GM21381 (cell line): ENCODE results near the gene TP63.
"Not testable (repeated sequence)": the region's sequence is repeated elsewhere in the genome, so short reads cannot be mapped to it uniquely, and the experiment has no call there.

Experiments
- ATAC-seq: cut with Tn5 transposase; IDR thresholded peaks from one replicate; pipeline ENCODE4 v1.9.1; 2021; ENCODE audit warnings: mild to moderate bottlenecking, moderate library complexity; ENCODE audit not compliant: unreplicated experiment

The TP63 gene

GRCh38 chr3:189631373-189631408, at the start of gene TP63:
TP63 (plus strand) TSS chr3:189631389; CDS start chr3:189631516, 127 bp downstream.
- no peak for ATAC-seq

- no peak for ATAC-seq
These were observed 49.0 kb upstream of the TP63 start for GRCh38 chr3:189582179-189582578.

- ATAC-seq, result no peak
These were observed 46.5 kb upstream of the TP63 start for GRCh38 chr3:189584645-189585044.

GRCh38 chr3:189586941-189587663, 44.1 kb upstream of the TP63 start:
- ATAC-seq, result peak; percentile 74

GRCh38 chr3:189587664-189588040, 43.5 kb upstream of the TP63 start:
- ATAC-seq, result no peak

GRCh38 chr3:189588070-189588469, 43.1 kb upstream of the TP63 start:
- ATAC-seq, result no peak

GRCh38 chr3:189588475-189589178, 42.6 kb upstream of the TP63 start:
- no peak for ATAC-seq

- ATAC-seq, result no peak
These were observed 42.0 kb upstream of the TP63 start for GRCh38 chr3:189589179-189589569.

GRCh38 chr3:189590223-189590622, 41.0 kb upstream of the TP63 start:
- ATAC-seq, result no peak

- no peak for ATAC-seq
These were observed 37.6 kb upstream of the TP63 start for GRCh38 chr3:189593581-189593980.

- not testable (repeated sequence) for ATAC-seq
These were observed 34.9 kb upstream of the TP63 start for GRCh38 chr3:189596078-189596979.

GRCh38 chr3:189597918-189598317, 33.3 kb upstream of the TP63 start:
- ATAC-seq, result no peak

GRCh38 chr3:189598530-189599225, 32.5 kb upstream of the TP63 start:
- ATAC-seq, result no peak

GRCh38 chr3:189602471-189602870, 28.7 kb upstream of the TP63 start:
- ATAC-seq, result no peak

- no peak for ATAC-seq
These were observed 25.5 kb upstream of the TP63 start for GRCh38 chr3:189605717-189606116.

- no peak for ATAC-seq
These were observed 24.4 kb upstream of the TP63 start for GRCh38 chr3:189606774-189607173.

- ATAC-seq, result not testable (repeated sequence)
These were observed 18.5 kb upstream of the TP63 start for GRCh38 chr3:189612641-189613040.

GRCh38 chr3:189613122-189613521, 18.1 kb upstream of the TP63 start:
- ATAC-seq, result no peak

GRCh38 chr3:189621948-189622603, 9.1 kb upstream of the TP63 start:
- ATAC-seq, result no peak

- ATAC-seq, result no peak
These were observed 8.6 kb upstream of the TP63 start for GRCh38 chr3:189622629-189623028.

GRCh38 chr3:189624130-189624529, 7.1 kb upstream of the TP63 start:
- ATAC-seq, result no peak
